ENCODE results near the gene CADM3. TPM values are rescaled to one million over a fixed set of nuclear protein-coding genes. Genes with fewer than 3 reads are reported as not detected.

Gene CADM3
- total RNA-seq, 6 experiments from 2014 or later: 0.11 to 0.61 (median 0.16) TPM

GRCh38 chr1:159207774-159208173 lies 36.4 kb downstream of the CADM3 start:
- TF ChIP-seq POLR2A (IDR thresholded peaks at IDR 0.05) (no peak), CTCF (IDR thresholded peaks at IDR 0.05) (no peak)
- Histone ChIP-seq H3K27ac (no peak overlapping the region), H3K4me1 (no peaks in the 10 kb centered on the region), H3K27me3 (no peaks in the 10 kb centered on the region), H3K9me3 (no peaks in the 10 kb centered on the region), H3K4me3 (no peak overlapping the region), H3K36me3 (no peaks in the 10 kb centered on the region)
- DNase-seq: no peak
- intact Hi-C loops (cut with DNase I): loop anchor here in 1 of 2 donors (10.0 kb wide), 1 partner anchor 63 kb away; no protein-coding TSS in a partner anchor
- no peak for ATAC-seq
- 41% methylated on average over 8 of the region's 8 CpGs for WGBS (ENCODE audit: insufficient coverage, low coverage, low lambda C conversion rate, missing lambda C conversion rate)

GRCh38 chr1:159208175-159208825 lies 36.9 kb downstream of the CADM3 start:
- no peak for ATAC-seq
- DNase-seq: no peak
- TF ChIP-seq POLR2A (IDR thresholded peaks at IDR 0.05) (no peak), CTCF (IDR thresholded peaks at IDR 0.05) (no peak)
- H3K27ac ChIP-seq: no peak overlapping the region
- no peaks in the 10 kb centered on the region for H3K9me3 ChIP-seq
- no peaks in the 10 kb centered on the region for H3K4me1 ChIP-seq
- intact Hi-C loops (cut with DNase I): loop anchor here in 1 of 2 donors (10.0 kb wide), 1 partner anchor 63 kb away; no protein-coding TSS in a partner anchor
- H3K27me3 ChIP-seq: no peaks in the 10 kb centered on the region
- H3K4me3 ChIP-seq: no peak overlapping the region
- H3K36me3 ChIP-seq: no peaks in the 10 kb centered on the region
- WGBS (ENCODE audit: insufficient coverage, low coverage, low lambda C conversion rate, missing lambda C conversion rate): 3% methylated on average over 7 of the region's 7 CpGs

GRCh38 chr1:159209061-159209460 lies 37.6 kb downstream of the CADM3 start:
- H3K27me3 ChIP-seq: no peaks in the 10 kb centered on the region
- no peaks in the 10 kb centered on the region for H3K4me1 ChIP-seq
- H3K36me3 ChIP-seq: no peaks in the 10 kb centered on the region
- H3K4me3 ChIP-seq: no peak overlapping the region
- H3K9me3 ChIP-seq: no peaks in the 10 kb centered on the region
- WGBS (ENCODE audit: insufficient coverage, low coverage, low lambda C conversion rate, missing lambda C conversion rate): 59% methylated on average over 7 of the region's 7 CpGs
- ATAC-seq (no peak), DNase-seq (no peak)
- H3K27ac ChIP-seq: no peak overlapping the region
- intact Hi-C loops (cut with DNase I): loop anchor here in 1 of 2 donors (10.0 kb wide), 1 partner anchor 64 kb away; no protein-coding TSS in a partner anchor
- TF ChIP-seq POLR2A (IDR thresholded peaks at IDR 0.05) (no peak), CTCF (IDR thresholded peaks at IDR 0.05) (no peak)

- DNase-seq (peak in 1 of 3 donors; percentile 32), ATAC-seq (peak; percentile 59 to 69 (median 64))
- no peaks in the 10 kb centered on the region for H3K27me3 ChIP-seq
- WGBS (ENCODE audit: insufficient coverage, low coverage, low lambda C conversion rate, missing lambda C conversion rate): 26% methylated on average over 11 of the region's 11 CpGs
- intact Hi-C loops (cut with DNase I): loop anchor here in 1 of 2 donors (10.0 kb wide), 1 partner anchor 47 kb away; no protein-coding TSS in a partner anchor
- H3K9me3 ChIP-seq: no peaks in the 10 kb centered on the region
- H3K4me3 ChIP-seq: no peak overlapping the region
- H3K27ac ChIP-seq: no peak overlapping the region
- TF ChIP-seq POLR2A (IDR thresholded peaks at IDR 0.05) (no peak), CTCF (IDR thresholded peaks at IDR 0.05) (peak; percentile 67 to 79 (median 74))
- H3K4me1 ChIP-seq: no peaks in the 10 kb centered on the region
- H3K36me3 ChIP-seq: no peaks in the 10 kb centered on the region
Observed at GRCh38 chr1:159211331-159212136, 40.1 kb downstream of the CADM3 start.

Measured in right lobe of liver (tissue), 6 donors.